ENCODE results near the gene ATG5.

ATG5 gene

GRCh38 chr6:106309766-106310373 lies 15.7 kb downstream of the ATG5 start:
- no peak for TF ChIP-seq REST (IDR thresholded peaks at IDR 0.05; ENCODE audit: insufficient read depth in 1 of 2, low read depth in 2 of 2, low read length in 2 of 2)
- no peak for TF ChIP-seq SIN3A (IDR thresholded peaks at IDR 0.05; ENCODE audit: borderline replicate concordance, insufficient read depth, low read length)
- TF ChIP-seq POLR2AphosphoS5 (IDR thresholded peaks at IDR 0.05; ENCODE audit: low read depth, low read length): no peak
- no peak for TF ChIP-seq TAF1 (IDR thresholded peaks at IDR 0.05; ENCODE audit: borderline replicate concordance, insufficient read depth, low read length)
- TF ChIP-seq FOXP2 (optimal IDR thresholded peaks at IDR 0.05; ENCODE audit: borderline replicate concordance, extremely low read depth, extremely low read length, insufficient read depth): no peak

GRCh38 chr6:106308985-106309384 lies 16.6 kb downstream of the ATG5 start:
- TF ChIP-seq SIN3A (IDR thresholded peaks at IDR 0.05; ENCODE audit: borderline replicate concordance, insufficient read depth, low read length) (no peak), REST (IDR thresholded peaks at IDR 0.05; ENCODE audit: insufficient read depth in 1 of 2, low read depth in 2 of 2, low read length in 2 of 2) (no peak), TAF1 (IDR thresholded peaks at IDR 0.05; ENCODE audit: borderline replicate concordance, insufficient read depth, low read length) (no peak), FOXP2 (optimal IDR thresholded peaks at IDR 0.05; ENCODE audit: borderline replicate concordance, extremely low read depth, extremely low read length, insufficient read depth) (no peak), POLR2AphosphoS5 (IDR thresholded peaks at IDR 0.05; ENCODE audit: low read depth, low read length) (no peak)

GRCh38 chr6:106305740-106306139 lies 19.8 kb downstream of the ATG5 start:
- no peak for TF ChIP-seq TAF1 (IDR thresholded peaks at IDR 0.05; ENCODE audit: borderline replicate concordance, insufficient read depth, low read length)
- no peak for TF ChIP-seq SIN3A (IDR thresholded peaks at IDR 0.05; ENCODE audit: borderline replicate concordance, insufficient read depth, low read length)
- TF ChIP-seq FOXP2 (optimal IDR thresholded peaks at IDR 0.05; ENCODE audit: borderline replicate concordance, extremely low read depth, extremely low read length, insufficient read depth): no peak
- no peak for TF ChIP-seq REST (IDR thresholded peaks at IDR 0.05; ENCODE audit: insufficient read depth in 1 of 2, low read depth in 2 of 2, low read length in 2 of 2)
- no peak for TF ChIP-seq POLR2AphosphoS5 (IDR thresholded peaks at IDR 0.05; ENCODE audit: low read depth, low read length)

GRCh38 chr6:106300944-106301343 lies 24.6 kb downstream of the ATG5 start:
- TF ChIP-seq FOXP2 (optimal IDR thresholded peaks at IDR 0.05; ENCODE audit: borderline replicate concordance, extremely low read depth, extremely low read length, insufficient read depth) (no peak), SIN3A (IDR thresholded peaks at IDR 0.05; ENCODE audit: borderline replicate concordance, insufficient read depth, low read length) (no peak), REST (IDR thresholded peaks at IDR 0.05; ENCODE audit: insufficient read depth in 1 of 2, low read depth in 2 of 2, low read length in 2 of 2) (no peak), TAF1 (IDR thresholded peaks at IDR 0.05; ENCODE audit: borderline replicate concordance, insufficient read depth, low read length) (no peak), POLR2AphosphoS5 (IDR thresholded peaks at IDR 0.05; ENCODE audit: low read depth, low read length) (no peak)
